Measurements from ENCODE around the gene NUP93. TPM values are rescaled to one million over a fixed set of nuclear protein-coding genes. Genes with fewer than 3 reads are reported as not detected.

The NUP93 gene
- total RNA-seq, 1 experiment from 2014 or later = 60.2 TPM

GRCh38 chr16:56747486-56748045, 17.6 kb downstream of the NUP93 start:
- Mint-ChIP-seq H3K9me3 (ENCODE audit: unreplicated experiment) (no peaks in the 10 kb centered on the region), H3K4me1 (ENCODE audit: insufficient read depth, unreplicated experiment) (peaks cover 12% of the 10 kb centered on the region), H3K27me3 (ENCODE audit: insufficient read depth, unreplicated experiment) (no peaks in the 10 kb centered on the region), H3K4me3 (ENCODE audit: unreplicated experiment) (no peak overlapping the region), H3K27ac (ENCODE audit: low read depth, unreplicated experiment) (peak overlapping the region; percentile 71), H3K36me3 (ENCODE audit: insufficient read depth, unreplicated experiment) (peaks cover 9% of the 10 kb centered on the region)
- no peak for TF ChIP-seq CTCF (IDR thresholded peaks at IDR 0.05; ENCODE audit: unreplicated experiment)
- intact Hi-C loops (cut with micrococcal nuclease) = no loop called here
- DNase-seq (ENCODE audit: unreplicated experiment) = no peak
- CTCF ChIA-PET = interaction anchor here (0.7 to 0.8 kb wide), 2 partner anchors 46 to 279 kb away, joined by 3 read pairs; no protein-coding TSS in a partner anchor
- no TSS peak for BruUV-seq (replicated peaks)
- POLR2A ChIA-PET = no interaction called here

GRCh38 chr16:56748191-56748590, 18.3 kb downstream of the NUP93 start:
- DNase-seq (ENCODE audit: unreplicated experiment) = no peak
- ChIA-PET POLR2A (no interaction called here), CTCF (interaction anchor here (0.7 to 1.2 kb wide), 3 partner anchors 45 to 278 kb away, joined by 3 read pairs; no protein-coding TSS in a partner anchor)
- H3K4me1 Mint-ChIP-seq (ENCODE audit: insufficient read depth, unreplicated experiment) = peaks cover 14% of the 10 kb centered on the region
- no peak for TF ChIP-seq CTCF (IDR thresholded peaks at IDR 0.05; ENCODE audit: unreplicated experiment)
- H3K27ac Mint-ChIP-seq (ENCODE audit: low read depth, unreplicated experiment) = peak overlapping the region; percentile 71
- no peaks in the 10 kb centered on the region for H3K27me3 Mint-ChIP-seq (ENCODE audit: insufficient read depth, unreplicated experiment)
- H3K36me3 Mint-ChIP-seq (ENCODE audit: insufficient read depth, unreplicated experiment) = peaks cover 9% of the 10 kb centered on the region
- intact Hi-C loops (cut with micrococcal nuclease) = no loop called here
- H3K9me3 Mint-ChIP-seq (ENCODE audit: unreplicated experiment) = no peaks in the 10 kb centered on the region
- BruUV-seq (replicated peaks) = no TSS peak
- H3K4me3 Mint-ChIP-seq (ENCODE audit: unreplicated experiment) = no peak overlapping the region

- Mint-ChIP-seq H3K4me3 (ENCODE audit: unreplicated experiment) (no peak overlapping the region), H3K36me3 (ENCODE audit: insufficient read depth, unreplicated experiment) (peaks cover 9% of the 10 kb centered on the region), H3K27ac (ENCODE audit: low read depth, unreplicated experiment) (peak overlapping the region; percentile 71), H3K9me3 (ENCODE audit: unreplicated experiment) (no peaks in the 10 kb centered on the region), H3K27me3 (ENCODE audit: insufficient read depth, unreplicated experiment) (no peaks in the 10 kb centered on the region), H3K4me1 (ENCODE audit: insufficient read depth, unreplicated experiment) (peaks cover 14% of the 10 kb centered on the region)
- no TSS peak for BruUV-seq (replicated peaks)
- intact Hi-C loops (cut with micrococcal nuclease) = no loop called here
- no peak for TF ChIP-seq CTCF (IDR thresholded peaks at IDR 0.05; ENCODE audit: unreplicated experiment)
- CTCF ChIA-PET = interaction anchor here (1.2 kb wide), 1 partner anchor 118 kb away, joined by 3 read pairs; no protein-coding TSS in a partner anchor
- no peak for DNase-seq (ENCODE audit: unreplicated experiment)
- POLR2A ChIA-PET = interaction anchor here (1.6 kb wide), 1 partner anchor 19 kb away, joined by 4 read pairs; no protein-coding TSS in a partner anchor
Measured at GRCh38 chr16:56748826-56749225, 18.9 kb downstream of the NUP93 start.

- ChIA-PET CTCF (interaction anchor here (1.2 kb wide), 1 partner anchor 117 kb away, joined by 3 read pairs; no protein-coding TSS in a partner anchor), POLR2A (interaction anchor here (1.6 kb wide), 1 partner anchor 20 kb away, joined by 4 read pairs; no protein-coding TSS in a partner anchor)
- no peak for DNase-seq (ENCODE audit: unreplicated experiment)
- no peaks in the 10 kb centered on the region for H3K27me3 Mint-ChIP-seq (ENCODE audit: insufficient read depth, unreplicated experiment)
- peaks cover under 1% of the 10 kb centered on the region for H3K9me3 Mint-ChIP-seq (ENCODE audit: unreplicated experiment)
- H3K4me3 Mint-ChIP-seq (ENCODE audit: unreplicated experiment) = no peak overlapping the region
- no peak overlapping the region for H3K27ac Mint-ChIP-seq (ENCODE audit: low read depth, unreplicated experiment)
- intact Hi-C loops (cut with micrococcal nuclease) = no loop called here
- H3K36me3 Mint-ChIP-seq (ENCODE audit: insufficient read depth, unreplicated experiment) = peaks cover 10% of the 10 kb centered on the region
- H3K4me1 Mint-ChIP-seq (ENCODE audit: insufficient read depth, unreplicated experiment) = peaks cover 12% of the 10 kb centered on the region
- TF ChIP-seq CTCF (IDR thresholded peaks at IDR 0.05; ENCODE audit: unreplicated experiment) = no peak
- TSS peak; percentile 21 for BruUV-seq (replicated peaks)
Measured at GRCh38 chr16:56749672-56750491, 20.0 kb downstream of the NUP93 start.

Data from MCF 10A (cell line).